ENCODE measurements around the gene APOC4. TPM values are rescaled to one million over a fixed set of nuclear protein-coding genes. Genes with fewer than 3 reads are reported as not detected.

The APOC4 gene
- not detected in 5 replicates for total RNA-seq (2022; extraction: Qiagen RNA extraction; ENCODE audit: low read depth)

DNA sequence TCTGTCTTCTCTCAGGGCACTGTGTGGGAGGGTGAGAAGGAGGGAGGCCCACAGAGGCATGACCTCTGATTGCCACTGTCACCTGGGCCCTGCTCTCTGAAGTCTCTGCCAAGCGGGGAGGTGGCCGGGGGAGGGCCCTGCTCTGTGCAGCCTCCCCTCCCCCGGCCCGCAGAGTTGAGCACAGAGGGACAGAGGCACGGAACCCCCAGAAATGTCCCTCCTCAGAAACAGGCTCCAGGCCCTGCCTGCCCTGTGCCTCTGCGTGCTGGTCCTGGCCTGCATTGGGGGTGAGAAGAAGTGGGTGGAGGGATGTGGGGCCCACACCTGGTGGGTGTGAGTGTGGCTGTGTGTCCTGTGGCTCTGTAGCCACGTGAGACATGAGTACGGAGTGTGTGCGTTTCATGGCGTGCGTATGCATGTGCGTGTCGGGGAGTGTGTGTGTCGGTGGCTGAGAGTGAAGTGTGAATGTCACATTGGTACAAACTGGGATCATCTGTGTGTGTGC is at the start of gene APOC4:
APOC4 (plus strand) TSS at position 171 of the 505 bp plus-strand sequence; CDS start at position 212, 41 bp downstream.

DNA sequence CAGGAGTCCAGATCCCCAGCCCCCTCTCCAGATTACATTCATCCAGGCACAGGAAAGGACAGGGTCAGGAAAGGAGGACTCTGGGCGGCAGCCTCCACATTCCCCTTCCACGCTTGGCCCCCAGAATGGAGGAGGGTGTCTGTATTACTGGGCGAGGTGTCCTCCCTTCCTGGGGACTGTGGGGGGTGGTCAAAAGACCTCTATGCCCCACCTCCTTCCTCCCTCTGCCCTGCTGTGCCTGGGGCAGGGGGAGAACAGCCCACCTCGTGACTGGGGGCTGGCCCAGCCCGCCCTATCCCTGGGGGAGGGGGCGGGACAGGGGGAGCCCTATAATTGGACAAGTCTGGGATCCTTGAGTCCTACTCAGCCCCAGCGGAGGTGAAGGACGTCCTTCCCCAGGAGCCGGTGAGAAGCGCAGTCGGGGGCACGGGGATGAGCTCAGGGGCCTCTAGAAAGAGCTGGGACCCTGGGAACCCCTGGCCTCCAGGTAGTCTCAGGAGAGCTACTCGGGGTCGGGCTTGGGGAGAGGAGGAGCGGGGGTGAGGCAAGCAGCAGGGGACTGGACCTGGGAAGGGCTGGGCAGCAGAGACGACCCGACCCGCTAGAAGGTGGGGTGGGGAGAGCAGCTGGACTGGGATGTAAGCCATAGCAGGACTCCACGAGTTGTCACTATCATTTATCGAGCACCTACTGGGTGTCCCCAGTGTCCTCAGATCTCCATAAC is 36.4 kb upstream of the APOC4 start, which contains the start of gene APOE:
APOE (plus strand) TSS at position 360 of the 724 bp plus-strand sequence. CDS start 829 bp downstream, outside the sequence.

GRCh38 chr19:44914433-44915206 is 27.4 kb upstream of the APOC4 start, which contains the start of gene APOC1:
TSS of gene APOC1 (plus strand) at chr19:44914608. CDS start at chr19:44914892, 284 bp downstream.

GRCh38 chr19:44954649-44955504 is 12.8 kb downstream of the APOC4 start, which contains the start of gene CLPTM1:
TSS of gene CLPTM1 (plus strand) at chr19:44955380. CDS start at chr19:44955396, 16 bp downstream.

Other genes starting within 250 kb of the APOC4 start
- gene CEACAM16, start 243.1 kb upstream of the APOC4 start, total RNA-seq (2022; extraction: Qiagen RNA extraction; ENCODE audit: low read depth) = 0.10 to 0.12 TPM (median 0.11 TPM) in 3 of 5 replicates, not detected in the others
- gene BCL3, start 193.5 kb upstream of the APOC4 start, total RNA-seq (2022; extraction: Qiagen RNA extraction; ENCODE audit: low read depth) = 38.4 to 70.3 TPM (median 61.0 TPM) in 5 replicates
- gene CBLC, start 164.3 kb upstream of the APOC4 start, total RNA-seq (2022; extraction: Qiagen RNA extraction; ENCODE audit: low read depth) = not detected in 5 replicates
- 64.5 to 83.6 TPM (median 79.2 TPM) in 5 replicates for gene BCAM, start 133.1 kb upstream of the APOC4 start, total RNA-seq (2022; extraction: Qiagen RNA extraction; ENCODE audit: low read depth)
- gene NECTIN2, start 95.9 kb upstream of the APOC4 start, total RNA-seq (2022; extraction: Qiagen RNA extraction; ENCODE audit: low read depth) = 66.5 to 83.2 TPM (median 79.6 TPM) in 5 replicates
- 187 to 262 TPM (median 238 TPM) in 5 replicates for gene TOMM40, start 51.0 kb upstream of the APOC4 start, total RNA-seq (2022; extraction: Qiagen RNA extraction; ENCODE audit: low read depth)
- gene APOE, start 36.4 kb upstream of the APOC4 start, total RNA-seq (2022; extraction: Qiagen RNA extraction; ENCODE audit: low read depth) = 13.6 to 18.6 TPM (median 13.8 TPM) in 5 replicates
- gene APOC1, start 27.6 kb upstream of the APOC4 start, total RNA-seq (2022; extraction: Qiagen RNA extraction; ENCODE audit: low read depth) = 111 to 136 TPM (median 124 TPM) in 5 replicates
- gene APOC2, start 3.8 kb downstream of the APOC4 start, total RNA-seq (2022; extraction: Qiagen RNA extraction; ENCODE audit: low read depth) = 0.24 TPM in 1 of 5 replicates, not detected in the others
- 130 to 177 TPM (median 172 TPM) in 5 replicates for gene CLPTM1, start 13.1 kb downstream of the APOC4 start, total RNA-seq (2022; extraction: Qiagen RNA extraction; ENCODE audit: low read depth)
- 20.7 to 43.3 TPM (median 37.9 TPM) in 5 replicates for gene RELB, start 59.2 kb downstream of the APOC4 start, total RNA-seq (2022; extraction: Qiagen RNA extraction; ENCODE audit: low read depth)
- gene CLASRP, start 96.8 kb downstream of the APOC4 start, total RNA-seq (2022; extraction: Qiagen RNA extraction; ENCODE audit: low read depth) = 55.4 to 67.9 TPM (median 63.9 TPM) in 5 replicates
- 8.9 to 14.9 TPM (median 12.3 TPM) in 5 replicates for gene ZNF296, start 134.2 kb downstream of the APOC4 start, total RNA-seq (2022; extraction: Qiagen RNA extraction; ENCODE audit: low read depth)
- 90.6 to 105 TPM (median 94.4 TPM) in 5 replicates for gene GEMIN7, start 137.0 kb downstream of the APOC4 start, total RNA-seq (2022; extraction: Qiagen RNA extraction; ENCODE audit: low read depth)
- 23.0 to 34.7 TPM (median 34.0 TPM) in 5 replicates for gene PPP1R37, start 150.9 kb downstream of the APOC4 start, total RNA-seq (2022; extraction: Qiagen RNA extraction; ENCODE audit: low read depth)
- gene NKPD1, start 218.7 kb downstream of the APOC4 start, total RNA-seq (2022; extraction: Qiagen RNA extraction; ENCODE audit: low read depth) = 0.17 to 0.34 TPM (median 0.28 TPM) in 5 replicates
- 39.1 to 47.2 TPM (median 42.7 TPM) in 5 replicates for gene TRAPPC6A, start 236.0 kb downstream of the APOC4 start, total RNA-seq (2022; extraction: Qiagen RNA extraction; ENCODE audit: low read depth)
- gene BLOC1S3, start 236.5 kb downstream of the APOC4 start, total RNA-seq (2022; extraction: Qiagen RNA extraction; ENCODE audit: low read depth) = 14.5 to 19.8 TPM (median 17.6 TPM) in 5 replicates